ENCODE data around the gene RBM10.

The RBM10 gene

GRCh38 chrX:47196098-47196497, 51.1 kb downstream of the RBM10 start:
- TF ChIP-seq GATA3 (IDR thresholded peaks at IDR 0.05; ENCODE audit: low read depth, low read length) (no peak), GATA2 (IDR thresholded peaks at IDR 0.05; ENCODE audit: low read depth, low read length) (no peak)

- TF ChIP-seq GATA2 (IDR thresholded peaks at IDR 0.05; ENCODE audit: low read depth, low read length), result no peak
- no peak for TF ChIP-seq GATA3 (IDR thresholded peaks at IDR 0.05; ENCODE audit: low read depth, low read length)
These were observed 52.5 kb downstream of the RBM10 start for GRCh38 chrX:47197526-47197925.

GRCh38 chrX:47198026-47198686, 53.1 kb downstream of the RBM10 start:
- TF ChIP-seq GATA3 (IDR thresholded peaks at IDR 0.05; ENCODE audit: low read depth, low read length), result no peak
- TF ChIP-seq GATA2 (IDR thresholded peaks at IDR 0.05; ENCODE audit: low read depth, low read length), result no peak

GRCh38 chrX:47198687-47199080, 53.7 kb downstream of the RBM10 start:
- TF ChIP-seq GATA3 (IDR thresholded peaks at IDR 0.05; ENCODE audit: low read depth, low read length) (no peak), GATA2 (IDR thresholded peaks at IDR 0.05; ENCODE audit: low read depth, low read length) (no peak)

- TF ChIP-seq GATA2 (IDR thresholded peaks at IDR 0.05; ENCODE audit: low read depth, low read length) (no peak), GATA3 (IDR thresholded peaks at IDR 0.05; ENCODE audit: low read depth, low read length) (no peak)
These were observed 54.3 kb downstream of the RBM10 start for GRCh38 chrX:47199286-47199685.

GRCh38 chrX:47200385-47201150, 55.5 kb downstream of the RBM10 start:
- TF ChIP-seq GATA3 (IDR thresholded peaks at IDR 0.05; ENCODE audit: low read depth, low read length) (no peak), GATA2 (IDR thresholded peaks at IDR 0.05; ENCODE audit: low read depth, low read length) (no peak)

- TF ChIP-seq GATA2 (IDR thresholded peaks at IDR 0.05; ENCODE audit: low read depth, low read length) (no peak), GATA3 (IDR thresholded peaks at IDR 0.05; ENCODE audit: low read depth, low read length) (no peak)
These were observed 56.4 kb downstream of the RBM10 start for GRCh38 chrX:47201345-47201944.

- TF ChIP-seq GATA3 (IDR thresholded peaks at IDR 0.05; ENCODE audit: low read depth, low read length) (no peak), GATA2 (IDR thresholded peaks at IDR 0.05; ENCODE audit: low read depth, low read length) (no peak)
These were observed 57.3 kb downstream of the RBM10 start for GRCh38 chrX:47202316-47202715.

GRCh38 chrX:47202877-47203276, 57.9 kb downstream of the RBM10 start:
- TF ChIP-seq GATA2 (IDR thresholded peaks at IDR 0.05; ENCODE audit: low read depth, low read length) (no peak), GATA3 (IDR thresholded peaks at IDR 0.05; ENCODE audit: low read depth, low read length) (no peak)

GRCh38 chrX:47204970-47205369, 59.9 kb downstream of the RBM10 start:
- TF ChIP-seq GATA3 (IDR thresholded peaks at IDR 0.05; ENCODE audit: low read depth, low read length) (no peak), GATA2 (IDR thresholded peaks at IDR 0.05; ENCODE audit: low read depth, low read length) (no peak)

- no peak for TF ChIP-seq GATA2 (IDR thresholded peaks at IDR 0.05; ENCODE audit: low read depth, low read length)
- no peak for TF ChIP-seq GATA3 (IDR thresholded peaks at IDR 0.05; ENCODE audit: low read depth, low read length)
These were observed 61.3 kb downstream of the RBM10 start for GRCh38 chrX:47206316-47206715.

- TF ChIP-seq GATA3 (IDR thresholded peaks at IDR 0.05; ENCODE audit: low read depth, low read length) (no peak), GATA2 (IDR thresholded peaks at IDR 0.05; ENCODE audit: low read depth, low read length) (no peak)
These were observed 63.1 kb downstream of the RBM10 start for GRCh38 chrX:47208108-47208507.

GRCh38 chrX:47209508-47210238, 64.7 kb downstream of the RBM10 start:
- TF ChIP-seq GATA3 (IDR thresholded peaks at IDR 0.05; ENCODE audit: low read depth, low read length) (no peak), GATA2 (IDR thresholded peaks at IDR 0.05; ENCODE audit: low read depth, low read length) (no peak)

Data from SH-SY5Y (cell line).